Natural killer cell (primary cell): ENCODE data around the gene BICRA. TPM values are rescaled to one million over a fixed set of nuclear protein-coding genes. Genes with fewer than 3 reads are reported as not detected.

Experiments
- ATAC-seq, 3 donors: fragments of 150-1000 bp in 2 of 3; fragments of 200-7000 bp in 1 of 3; cut with Tn5 transposase; 1 replicate in 1 of 3; 2 replicates in 2 of 3; pipeline ENCODE4 v1.10.0; 2021; ENCODE audit warnings: mild to moderate bottlenecking in 2 of 3, moderate library complexity in 2 of 3
- DNase-seq, 2 donors: peaks; one replicate each; pipeline versions ENCODE4 v3.0.0 to v3.0.0-alpha.2; 2013 to 2021; ENCODE audit warnings: mixed read lengths in 1 of 2
- H3K27ac ChIP-seq: one replicate; pipeline ENCODE4 v1.5.1; 2013; ENCODE audit warnings: mild to moderate bottlenecking, low read length
- H3K27me3 ChIP-seq: one replicate; pipeline ENCODE4 v1.6.1; 2013; ENCODE audit warnings: low read length; ENCODE audit not compliant: control insufficient read depth, insufficient read depth
- H3K36me3 ChIP-seq: one replicate; pipeline ENCODE4 v1.6.1; 2013; ENCODE audit warnings: low read length; ENCODE audit not compliant: control insufficient read depth, insufficient read depth
- H3K4me1 ChIP-seq: one replicate; pipeline ENCODE4 v1.6.1; 2013; ENCODE audit warnings: low read length; ENCODE audit not compliant: control insufficient read depth, insufficient read depth
- H3K4me3 ChIP-seq: one replicate; pipeline ENCODE4 v1.5.1; 2013; ENCODE audit warnings: low read length
- H3K9me3 ChIP-seq: one replicate; pipeline ENCODE4 v1.6.1; 2013; ENCODE audit warnings: low read length; ENCODE audit not compliant: control insufficient read depth, insufficient read depth
- H3K27ac Mint-ChIP-seq, 2 donors: one replicate each; pipeline ENCODE4 v1.8.0; 2022; ENCODE audit warnings: mild to moderate bottlenecking in 2 of 2, mixed read lengths in 2 of 2, moderate library complexity in 1 of 2
- H3K27me3 Mint-ChIP-seq, 2 donors: one replicate each; pipeline ENCODE4 v1.8.0; 2022; ENCODE audit warnings: low read depth in 2 of 2, mixed read lengths in 2 of 2
- H3K36me3 Mint-ChIP-seq: one replicate; pipeline ENCODE4 v1.8.0; 2022; ENCODE audit warnings: mixed read lengths
- H3K4me1 Mint-ChIP-seq, 2 donors: one replicate each; pipeline ENCODE4 v1.8.0; 2022; ENCODE audit warnings: mixed read lengths in 2 of 2
- H3K4me3 Mint-ChIP-seq: one replicate; pipeline ENCODE4 v1.8.0; 2022; ENCODE audit warnings: mild to moderate bottlenecking, moderate library complexity, mixed read lengths
- H3K9me3 Mint-ChIP-seq, 2 donors: one replicate each; pipeline ENCODE4 v1.8.0; 2022; ENCODE audit warnings: mixed read lengths in 2 of 2
- CTCF ChIP-seq: fragments of 200-600 bp; IDR thresholded peaks from one replicate; pipeline ENCODE4 v1.8.0; 2022; ENCODE audit warnings: antibody characterized with exemption
- WGBS: methylation state at CpG from one replicate; pipeline ENCODE4 v1.1.7; 2013; ENCODE audit warnings: missing lambda C conversion rate; ENCODE audit not compliant: insufficient coverage; 5-methylcytosine and 5-hydroxymethylcytosine counted together
- intact Hi-C: fragments of 100-400 bp; cut with micrococcal nuclease; formaldehyde crosslinking; loops from one replicate; pipeline ENCODE4 v1.14.2; 2022
- total RNA-seq, 4 donors: library from RNA; stranded (reverse); fragments of 120-200 nt in 1 of 4; gene quantifications; one replicate each; pipeline versions ENCODE4 v1.2.3 to v1.2.4, GENCODE V29; 2013 to 2022

Gene BICRA
- total RNA-seq, 3 donors from 2014 or later (not counting 1 experiment from before 2014, with no cell fraction given), result 31.9 to 37.4 (median 34.1) TPM

- Histone ChIP-seq H3K9me3 (no peaks in the 10 kb centered on the region), H3K27ac (no peak overlapping the region), H3K4me3 (no peak overlapping the region), H3K27me3 (no peaks in the 10 kb centered on the region), H3K36me3 (peaks cover 2% of the 10 kb centered on the region), H3K4me1 (peaks cover 32% of the 10 kb centered on the region)
- no peak for ATAC-seq
- DNase-seq, result no peak
- peak overlapping the region in 1 of 2 donors; percentile 22 for H3K27ac Mint-ChIP-seq
- H3K36me3 Mint-ChIP-seq, result no peaks in the 10 kb centered on the region
- no peak overlapping the region for H3K4me3 Mint-ChIP-seq
- no peaks in the 10 kb centered on the region for H3K9me3 Mint-ChIP-seq
- 89% methylated on average over 7 of the region's 7 CpGs for WGBS
- peaks cover 38 to 54% of the 10 kb centered on the region in 2 donors for H3K4me1 Mint-ChIP-seq
- TF ChIP-seq CTCF, result no peak
- H3K27me3 Mint-ChIP-seq, result no peaks in the 10 kb centered on the region
- intact Hi-C loops, result no loop called here
Observed at GRCh38 chr19:47615230-47615629, 6.3 kb downstream of the BICRA start.

GRCh38 chr19:47615714-47616113, 6.8 kb downstream of the BICRA start:
- TF ChIP-seq CTCF, result no peak
- no peak overlapping the region for H3K27ac ChIP-seq
- H3K36me3 Mint-ChIP-seq, result no peaks in the 10 kb centered on the region
- no peak overlapping the region for H3K4me3 Mint-ChIP-seq
- H3K4me1 ChIP-seq, result peaks cover 27% of the 10 kb centered on the region
- H3K9me3 Mint-ChIP-seq, result no peaks in the 10 kb centered on the region
- peaks cover 2% of the 10 kb centered on the region for H3K36me3 ChIP-seq
- H3K27me3 Mint-ChIP-seq, result no peaks in the 10 kb centered on the region
- H3K27ac Mint-ChIP-seq, result peak overlapping the region in 1 of 2 donors; percentile 22
- H3K27me3 ChIP-seq, result no peaks in the 10 kb centered on the region
- peaks cover 37 to 50% of the 10 kb centered on the region in 2 donors for H3K4me1 Mint-ChIP-seq
- ATAC-seq, result no peak
- WGBS, result 93% methylated on average over 7 of the region's 7 CpGs
- no peaks in the 10 kb centered on the region for H3K9me3 ChIP-seq
- DNase-seq, result no peak
- intact Hi-C loops, result no loop called here
- no peak overlapping the region for H3K4me3 ChIP-seq

- intact Hi-C loops, result no loop called here
Observed at GRCh38 chr19:47618771-47619170, 9.8 kb downstream of the BICRA start.

More at GRCh38 chr19:47618771-47619170, 9.8 kb downstream of the BICRA start:
- Histone ChIP-seq H3K27ac (no peak overlapping the region), H3K4me1 (peaks cover 12% of the 10 kb centered on the region), H3K4me3 (no peak overlapping the region), H3K9me3 (no peaks in the 10 kb centered on the region), H3K36me3 (peaks cover 3% of the 10 kb centered on the region), H3K27me3 (no peaks in the 10 kb centered on the region)
- Mint-ChIP-seq H3K27ac (no peak overlapping the region), H3K27me3 (no peaks in the 10 kb centered on the region), H3K9me3 (no peaks in the 10 kb centered on the region), H3K4me1 (peaks cover 25 to 34% of the 10 kb centered on the region in 2 donors), H3K36me3 (no peaks in the 10 kb centered on the region), H3K4me3 (no peak overlapping the region)
- DNase-seq (no peak), ATAC-seq (no peak)
- TF ChIP-seq CTCF, result no peak
- 95% methylated on average over 12 of the region's 14 CpGs for WGBS
